ENCODE data around the gene KCNH2.

Gene KCNH2

GRCh38 chr7:150974468-150975391 is 3.4 kb downstream of the KCNH2 start:
- DNase-seq (ENCODE audit: low spot score): peak; percentile 86

- peak; percentile 61 for DNase-seq (ENCODE audit: low spot score)
Measured at GRCh38 chr7:150973571-150974451, 4.3 kb downstream of the KCNH2 start.

GRCh38 chr7:150972741-150973140 is 5.4 kb downstream of the KCNH2 start:
- no peak for DNase-seq (ENCODE audit: low spot score)

- DNase-seq (ENCODE audit: low spot score): no peak
Measured at GRCh38 chr7:150972023-150972468, 6.1 kb downstream of the KCNH2 start.

GRCh38 chr7:150971242-150972022 is 6.7 kb downstream of the KCNH2 start:
- DNase-seq (ENCODE audit: low spot score): no peak

GRCh38 chr7:150970424-150970823 is 7.7 kb downstream of the KCNH2 start:
- no peak for DNase-seq (ENCODE audit: low spot score)

GRCh38 chr7:150969475-150969874 is 8.6 kb downstream of the KCNH2 start:
- no peak for DNase-seq (ENCODE audit: low spot score)

- DNase-seq (ENCODE audit: low spot score): no peak
Measured at GRCh38 chr7:150968734-150969372, 9.3 kb downstream of the KCNH2 start.

GRCh38 chr7:150968056-150968733 is 9.9 kb downstream of the KCNH2 start:
- no peak for DNase-seq (ENCODE audit: low spot score)

GRCh38 chr7:150967349-150967748 is 10.8 kb downstream of the KCNH2 start:
- DNase-seq (ENCODE audit: low spot score): no peak

- DNase-seq (ENCODE audit: low spot score): no peak
Measured at GRCh38 chr7:150966002-150966401, 12.1 kb downstream of the KCNH2 start.

- no peak for DNase-seq (ENCODE audit: low spot score)
Measured at GRCh38 chr7:150965273-150965830, 12.8 kb downstream of the KCNH2 start.

- DNase-seq (ENCODE audit: low spot score): no peak
Measured at GRCh38 chr7:150964593-150965111, 13.5 kb downstream of the KCNH2 start.

- DNase-seq (ENCODE audit: low spot score): no peak
Measured at GRCh38 chr7:150963707-150964559, 14.2 kb downstream of the KCNH2 start.

GRCh38 chr7:150962553-150963399 is 15.3 kb downstream of the KCNH2 start:
- DNase-seq (ENCODE audit: low spot score): peak; percentile 81

- no peak for DNase-seq (ENCODE audit: low spot score)
Measured at GRCh38 chr7:150962290-150962552, 15.9 kb downstream of the KCNH2 start.

GRCh38 chr7:150961510-150962289 is 16.4 kb downstream of the KCNH2 start:
- DNase-seq (ENCODE audit: low spot score): no peak

Measured in germinal center (tissue), 1 donor.